Mucosa of descending colon (tissue), 3 donors: ENCODE results near the gene DENND6B. TPM values are rescaled to one million over a fixed set of nuclear protein-coding genes. Genes with fewer than 3 reads are reported as not detected.

Experiments used
- ATAC-seq: fragments of 200-7000 bp; cut with Tn5 transposase; one replicate; pipeline ENCODE4 v1.9.1; 2020; ENCODE audit warnings: mild to moderate bottlenecking, moderate library complexity
- DNase-seq, 3 donors: peaks; one replicate each; pipeline ENCODE4 v3.0.0-alpha.2; 2020
- H3K36me3 ChIP-seq: fragments of 200-600 bp; one replicate; pipeline ENCODE4 v1.8.0; 2021; ENCODE audit warnings: low read depth, mild to moderate bottlenecking
- H3K4me1 ChIP-seq: fragments of 200-600 bp; one replicate; pipeline ENCODE4 v1.8.0; 2021; ENCODE audit warnings: low read depth, mild to moderate bottlenecking
- H3K4me3 ChIP-seq: fragments of 200-600 bp; one replicate; pipeline ENCODE4 v1.8.0; 2021; ENCODE audit warnings: mild to moderate bottlenecking
- H3K9me3 ChIP-seq: fragments of 200-600 bp; one replicate; pipeline ENCODE4 v1.8.0; 2021; ENCODE audit warnings: mild to moderate bottlenecking
- intact Hi-C, 2 donors: fragments of 100-400 bp; cut with DNase I in 1 of 2; cut with micrococcal nuclease in 1 of 2; formaldehyde crosslinking; loops; one replicate each; pipeline versions ENCODE4 v1.11.0 to v1.11.1; 2022; cut with DNase I, micrococcal nuclease
- total RNA-seq, 3 donors: library from RNA; stranded (reverse); fragmentation: NEBNext Ultra II Directional in 2 of 3; extraction: Animal tissue kit (Norgen Biotek cat#: 25700) in 2 of 3; gene quantifications; one replicate each; pipeline versions ENCODE4 v1.2.1 to v1.2.4, GENCODE V29; 2021 to 2023
- TF ChIP-seq, protein P1 (sequence below): fragments of 200-600 bp; IDR thresholded peaks from one replicate; pipeline ENCODE4 v1.8.0; 2022; ENCODE audit warnings: antibody characterized with exemption, mild to moderate bottlenecking
- donor health status: DM: no; HTN: no; CAD: no; lungs with moderate emphysema.
- donor health status: DM: no; HTN: no; CAD: no.
- donor health status: DM: no; HTN: yes; CAD: no.

Gene DENND6B
- total RNA-seq, 3 donors from 2014 or later: 2.8 to 6.3 (median 5.2) TPM

DNA sequence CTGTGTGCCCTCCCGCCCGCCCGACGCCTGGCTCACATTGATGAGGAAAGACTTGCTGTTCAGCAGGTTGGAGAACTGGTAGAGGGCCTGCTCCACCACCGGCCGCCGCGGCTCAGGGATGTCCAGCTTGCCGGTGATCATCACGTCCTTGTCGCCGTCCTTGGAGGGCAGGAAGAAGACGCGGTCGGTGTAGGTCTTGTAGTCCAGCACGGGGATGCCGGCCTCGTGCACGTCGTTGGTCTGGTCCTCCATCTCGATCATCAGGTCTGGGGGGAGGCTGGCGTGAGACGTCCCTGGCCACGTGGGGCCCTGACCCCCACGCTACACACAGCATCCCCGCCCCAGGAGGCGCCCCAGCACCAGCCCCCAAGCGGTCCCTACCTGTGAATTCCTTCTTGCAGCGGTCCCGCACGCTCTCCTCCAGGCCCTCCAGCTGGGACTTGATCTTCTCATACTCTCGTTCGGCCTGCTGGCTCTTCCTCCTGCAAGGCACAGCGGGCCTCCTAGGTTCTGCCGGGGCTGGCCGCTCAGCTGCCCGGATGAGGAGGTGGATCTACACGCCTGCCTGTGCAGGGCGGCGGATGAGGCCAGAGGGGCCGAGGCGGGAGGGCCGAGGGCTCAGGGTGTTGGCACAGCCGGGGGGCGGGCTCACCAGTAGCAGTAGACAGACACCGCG lies 46.0 kb downstream of the DENND6B start:
- H3K36me3 ChIP-seq: peaks cover 11% of the 10 kb centered on the region

DNA sequence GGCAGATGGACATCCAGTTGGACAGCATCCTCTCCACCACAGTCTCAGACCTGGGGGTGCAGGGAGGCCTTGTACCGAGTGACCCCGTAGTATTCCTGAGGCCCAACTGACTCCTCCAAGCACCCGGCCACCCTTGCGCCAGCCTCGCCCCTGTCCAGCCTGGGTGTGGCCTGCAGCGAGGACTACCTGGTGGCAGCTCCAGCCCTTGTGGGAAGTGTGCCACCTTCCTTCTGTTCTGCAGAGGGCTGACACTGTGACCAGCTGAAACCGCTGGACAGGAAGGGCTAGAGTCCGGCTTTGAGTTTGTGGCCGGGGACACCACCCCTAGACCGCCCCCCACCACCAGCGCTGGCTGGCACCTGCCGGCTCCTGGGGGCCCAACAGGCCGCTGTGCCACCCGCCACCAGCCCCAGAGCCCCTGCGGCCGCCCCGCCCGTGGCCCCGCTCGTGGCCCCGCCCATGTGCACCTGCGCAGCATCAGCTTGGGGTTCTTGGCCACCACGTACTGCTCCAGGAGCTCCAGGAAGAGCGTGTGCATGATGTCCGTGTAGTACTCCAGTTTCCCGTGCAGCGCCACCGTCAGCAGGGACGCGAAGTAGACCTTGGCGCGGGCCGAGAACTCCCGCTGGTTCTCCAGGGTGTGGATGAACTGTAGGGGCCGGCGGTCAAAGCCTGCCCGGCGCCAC lies 46.6 kb downstream of the DENND6B start:
- intact Hi-C loops: no loop called here
- TF ChIP-seq, protein P1, sequence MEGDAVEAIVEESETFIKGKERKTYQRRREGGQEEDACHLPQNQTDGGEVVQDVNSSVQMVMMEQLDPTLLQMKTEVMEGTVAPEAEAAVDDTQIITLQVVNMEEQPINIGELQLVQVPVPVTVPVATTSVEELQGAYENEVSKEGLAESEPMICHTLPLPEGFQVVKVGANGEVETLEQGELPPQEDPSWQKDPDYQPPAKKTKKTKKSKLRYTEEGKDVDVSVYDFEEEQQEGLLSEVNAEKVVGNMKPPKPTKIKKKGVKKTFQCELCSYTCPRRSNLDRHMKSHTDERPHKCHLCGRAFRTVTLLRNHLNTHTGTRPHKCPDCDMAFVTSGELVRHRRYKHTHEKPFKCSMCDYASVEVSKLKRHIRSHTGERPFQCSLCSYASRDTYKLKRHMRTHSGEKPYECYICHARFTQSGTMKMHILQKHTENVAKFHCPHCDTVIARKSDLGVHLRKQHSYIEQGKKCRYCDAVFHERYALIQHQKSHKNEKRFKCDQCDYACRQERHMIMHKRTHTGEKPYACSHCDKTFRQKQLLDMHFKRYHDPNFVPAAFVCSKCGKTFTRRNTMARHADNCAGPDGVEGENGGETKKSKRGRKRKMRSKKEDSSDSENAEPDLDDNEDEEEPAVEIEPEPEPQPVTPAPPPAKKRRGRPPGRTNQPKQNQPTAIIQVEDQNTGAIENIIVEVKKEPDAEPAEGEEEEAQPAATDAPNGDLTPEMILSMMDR: no peak
- Histone ChIP-seq H3K4me1 (no peaks in the 10 kb centered on the region), H3K9me3 (no peaks in the 10 kb centered on the region), H3K36me3 (peaks cover 11% of the 10 kb centered on the region), H3K4me3 (no peak overlapping the region)
- ATAC-seq (no peak), DNase-seq (no peak)

More for the DNA sequence above, 46.0 kb downstream of the DENND6B start:
- ATAC-seq (no peak), DNase-seq (no peak)
- Histone ChIP-seq H3K4me3 (no peak overlapping the region), H3K9me3 (no peaks in the 10 kb centered on the region), H3K4me1 (no peaks in the 10 kb centered on the region)
- intact Hi-C loops: no loop called here
- TF ChIP-seq, protein P1: no peak

DNA sequence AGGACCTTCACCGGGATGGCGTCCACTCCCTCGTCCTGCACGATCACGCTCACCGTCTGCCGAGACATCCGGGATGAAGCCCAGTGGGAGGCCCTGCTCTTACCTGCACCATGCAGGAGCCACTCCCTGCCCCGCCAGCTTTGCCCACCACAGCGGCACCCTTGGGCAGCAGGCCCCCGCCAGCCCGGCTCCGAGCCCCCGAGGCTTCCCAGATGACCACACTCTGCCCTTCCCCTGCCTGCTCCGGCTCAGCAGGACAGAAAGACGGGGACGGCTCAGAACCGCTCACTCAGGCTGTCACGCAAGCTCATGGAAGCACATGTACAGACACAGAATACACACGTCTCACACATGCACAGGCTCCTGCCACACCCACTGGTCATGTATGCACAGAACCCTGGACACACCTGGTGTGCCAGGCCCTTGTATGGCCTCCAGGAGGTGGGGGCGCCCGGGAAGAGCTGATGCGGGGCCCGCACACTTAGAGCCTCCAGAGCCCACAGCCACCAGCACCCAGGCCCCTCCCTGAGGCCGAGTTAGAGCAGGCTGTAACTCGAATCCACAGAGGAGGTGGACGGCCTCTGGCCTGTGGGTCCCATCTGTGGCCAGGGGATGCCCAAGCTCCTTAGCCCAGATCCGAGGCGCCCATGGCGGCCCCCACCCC lies 47.7 kb downstream of the DENND6B start:
- intact Hi-C loops: loop anchor here (5.0 kb wide), 2 partner anchors 43 to 48 kb away; partner anchors contain the start of gene DENND6B (in 1 of the 2)

DNA sequence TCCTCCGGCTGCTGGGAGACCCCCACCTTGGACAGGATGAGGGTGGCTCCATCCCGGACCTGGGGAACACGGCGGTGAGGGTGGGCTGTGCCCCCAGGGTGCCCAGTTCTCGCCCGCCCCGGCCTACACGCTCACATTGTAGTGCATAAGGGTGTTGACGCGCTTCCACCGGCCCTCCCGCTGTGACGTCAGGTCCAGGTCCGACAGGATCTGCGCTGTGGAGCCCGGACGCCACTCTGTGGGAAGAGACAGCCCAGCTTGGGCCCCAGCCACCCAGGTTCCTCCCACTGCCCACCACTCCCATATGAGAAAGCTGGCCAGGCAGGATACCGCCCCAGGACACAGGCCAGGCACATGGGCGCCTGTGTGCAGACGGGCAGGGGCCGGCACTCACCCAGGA lies 48.4 kb downstream of the DENND6B start:
- H3K9me3 ChIP-seq: no peaks in the 10 kb centered on the region
- no peak for ATAC-seq
- H3K4me3 ChIP-seq: no peak overlapping the region
- intact Hi-C loops: loop anchor here (5.0 kb wide), 2 partner anchors 44 to 49 kb away; partner anchors contain the start of gene DENND6B (in 1 of the 2)
- no peaks in the 10 kb centered on the region for H3K4me1 ChIP-seq
- peaks cover 8% of the 10 kb centered on the region for H3K36me3 ChIP-seq
- no peak for DNase-seq
- TF ChIP-seq, protein P1: no peak

More for the DNA sequence above, 47.7 kb downstream of the DENND6B start:
- DNase-seq (no peak), ATAC-seq (no peak)
- peaks cover 11% of the 10 kb centered on the region for H3K36me3 ChIP-seq
- H3K4me3 ChIP-seq: no peak overlapping the region
- no peaks in the 10 kb centered on the region for H3K4me1 ChIP-seq
- H3K9me3 ChIP-seq: no peaks in the 10 kb centered on the region
- TF ChIP-seq, protein P1: no peak

DNA sequence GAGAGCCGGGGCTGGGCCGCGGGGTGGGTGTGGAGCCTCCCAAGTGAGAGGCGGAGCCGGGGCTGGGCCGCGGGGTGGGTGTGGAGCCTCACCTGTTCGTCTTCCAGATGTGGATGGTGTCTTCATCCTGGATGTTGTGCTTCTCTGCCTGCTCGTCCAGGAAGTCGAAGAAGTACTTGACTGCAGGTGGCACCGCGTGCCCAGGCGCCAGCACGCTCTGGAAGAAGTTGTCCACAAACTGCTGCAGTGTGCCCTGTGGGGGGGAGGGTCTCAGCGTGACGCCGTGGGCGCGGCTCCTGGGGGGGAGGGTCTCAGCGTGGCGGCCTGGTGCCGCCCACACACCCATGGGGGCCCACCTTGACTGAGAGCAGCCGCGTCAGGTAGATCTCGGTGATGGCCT lies 49.1 kb downstream of the DENND6B start:
- intact Hi-C loops: loop anchor here (5.0 kb wide), 2 partner anchors 45 to 50 kb away; partner anchors contain the start of gene DENND6B (in 1 of the 2)
- TF ChIP-seq, protein P1: no peak
- no peak overlapping the region for H3K4me3 ChIP-seq
- ATAC-seq: no peak
- H3K9me3 ChIP-seq: no peaks in the 10 kb centered on the region
- no peaks in the 10 kb centered on the region for H3K4me1 ChIP-seq
- no peak for DNase-seq
- H3K36me3 ChIP-seq: peaks cover 7% of the 10 kb centered on the region
